ENCODE results near the gene GALE.

- TF ChIP-seq CTCF (conservative IDR thresholded peaks at IDR 0.05; ENCODE audit: low read depth, low read length) (no peak), EZH2 (IDR thresholded peaks at IDR 0.05; ENCODE audit: borderline replicate concordance, low read depth, low read length, poor library complexity, severe bottlenecking) (no peak)
Measured at GRCh38 chr1:23752909-23753308, 47.6 kb downstream of the GALE start.
